PC-9 (cell line): ENCODE measurements around the gene NANOS1.

Source experiments
- CTCF ChIP-seq: fragments of 200-600 bp; sonication (generic); conservative IDR thresholded peaks from 2 replicates; pipeline ENCODE4 v1.6.1; 2017; ENCODE audit warnings: mixed run types, antibody characterized with exemption, mild to moderate bottlenecking, moderate library complexity
- EZH2 ChIP-seq: fragments of 200-600 bp; sonication (generic); IDR thresholded peaks from 2 replicates; pipeline ENCODE4 v1.8.0; 2017; ENCODE audit warnings: antibody characterized with exemption, low read depth

- TF ChIP-seq CTCF: no peak
- TF ChIP-seq EZH2: no peak
Observed at GRCh38 chr10:119023553-119023868, 6.0 kb upstream of the NANOS1 start.
